ENCODE measurements around the gene ACACB. TPM values are rescaled to one million over a fixed set of nuclear protein-coding genes. Genes with fewer than 3 reads are reported as not detected.

The ACACB gene
- total RNA-seq, 1 experiment from 2014 or later, result 3.8 TPM

GRCh38 chr12:109214131-109214530, 97.7 kb downstream of the ACACB start:
- no peaks in the 10 kb centered on the region for H3K36me3 ChIP-seq (replicated peaks; ENCODE audit: control insufficient read depth, insufficient read depth, low read length)
- no peak for DNase-seq
- no peaks in the 10 kb centered on the region for H3K27me3 ChIP-seq (ENCODE audit: control insufficient read depth, insufficient read depth, low read length)
- H3K4me3 ChIP-seq (ENCODE audit: insufficient read depth, low read depth, low read length), result no peak overlapping the region

GRCh38 chr12:109218996-109219395, 102.6 kb downstream of the ACACB start:
- no peak for DNase-seq
- Histone ChIP-seq H3K36me3 (replicated peaks; ENCODE audit: control insufficient read depth, insufficient read depth, low read length) (no peaks in the 10 kb centered on the region; the same call in 1 of the 2 replicates), H3K27me3 (ENCODE audit: control insufficient read depth, insufficient read depth, low read length) (no peaks in the 10 kb centered on the region), H3K4me3 (ENCODE audit: insufficient read depth, low read depth, low read length) (no peak overlapping the region)

GRCh38 chr12:109219938-109220337, 103.6 kb downstream of the ACACB start:
- no peaks in the 10 kb centered on the region; the same call in none of the 2 replicates for H3K36me3 ChIP-seq (replicated peaks; ENCODE audit: control insufficient read depth, insufficient read depth, low read length)
- H3K27me3 ChIP-seq (ENCODE audit: control insufficient read depth, insufficient read depth, low read length), result no peaks in the 10 kb centered on the region
- no peak for DNase-seq
- H3K4me3 ChIP-seq (ENCODE audit: insufficient read depth, low read depth, low read length), result no peak overlapping the region

GRCh38 chr12:109221277-109221931, 105.0 kb downstream of the ACACB start:
- no peaks in the 10 kb centered on the region for H3K27me3 ChIP-seq (ENCODE audit: control insufficient read depth, insufficient read depth, low read length)
- no peaks in the 10 kb centered on the region; the same call in none of the 2 replicates for H3K36me3 ChIP-seq (replicated peaks; ENCODE audit: control insufficient read depth, insufficient read depth, low read length)
- H3K4me3 ChIP-seq (ENCODE audit: insufficient read depth, low read depth, low read length), result no peak overlapping the region
- no peak for DNase-seq

- no peak for DNase-seq
- H3K36me3 ChIP-seq (replicated peaks; ENCODE audit: control insufficient read depth, insufficient read depth, low read length), result no peaks in the 10 kb centered on the region; the same call in none of the 2 replicates
- no peaks in the 10 kb centered on the region for H3K27me3 ChIP-seq (ENCODE audit: control insufficient read depth, insufficient read depth, low read length)
- no peak overlapping the region for H3K4me3 ChIP-seq (ENCODE audit: insufficient read depth, low read depth, low read length)
These were observed 105.7 kb downstream of the ACACB start for GRCh38 chr12:109222062-109222461.

GRCh38 chr12:109222496-109222895, 106.1 kb downstream of the ACACB start:
- no peak for DNase-seq
- Histone ChIP-seq H3K27me3 (ENCODE audit: control insufficient read depth, insufficient read depth, low read length) (no peaks in the 10 kb centered on the region), H3K36me3 (replicated peaks; ENCODE audit: control insufficient read depth, insufficient read depth, low read length) (no peaks in the 10 kb centered on the region; the same call in none of the 2 replicates), H3K4me3 (ENCODE audit: insufficient read depth, low read depth, low read length) (no peak overlapping the region)

GRCh38 chr12:109223211-109223610, 106.8 kb downstream of the ACACB start:
- Histone ChIP-seq H3K27me3 (ENCODE audit: control insufficient read depth, insufficient read depth, low read length) (no peaks in the 10 kb centered on the region), H3K4me3 (ENCODE audit: insufficient read depth, low read depth, low read length) (no peak overlapping the region), H3K36me3 (replicated peaks; ENCODE audit: control insufficient read depth, insufficient read depth, low read length) (no peaks in the 10 kb centered on the region; the same call in none of the 2 replicates)
- no peak for DNase-seq

GRCh38 chr12:109223868-109224267, 107.5 kb downstream of the ACACB start:
- no peaks in the 10 kb centered on the region for H3K27me3 ChIP-seq (ENCODE audit: control insufficient read depth, insufficient read depth, low read length)
- H3K36me3 ChIP-seq (replicated peaks; ENCODE audit: control insufficient read depth, insufficient read depth, low read length), result no peaks in the 10 kb centered on the region; the same call in none of the 2 replicates
- H3K4me3 ChIP-seq (ENCODE audit: insufficient read depth, low read depth, low read length), result no peak overlapping the region
- no peak for DNase-seq

GRCh38 chr12:109228664-109229063, 112.3 kb downstream of the ACACB start:
- Histone ChIP-seq H3K4me3 (ENCODE audit: insufficient read depth, low read depth, low read length) (no peak overlapping the region), H3K27me3 (ENCODE audit: control insufficient read depth, insufficient read depth, low read length) (no peaks in the 10 kb centered on the region), H3K36me3 (replicated peaks; ENCODE audit: control insufficient read depth, insufficient read depth, low read length) (no peaks in the 10 kb centered on the region; the same call in 1 of the 2 replicates)
- no peak for DNase-seq

- H3K27me3 ChIP-seq (ENCODE audit: control insufficient read depth, insufficient read depth, low read length), result no peaks in the 10 kb centered on the region
- no peaks in the 10 kb centered on the region for H3K36me3 ChIP-seq (replicated peaks; ENCODE audit: control insufficient read depth, insufficient read depth, low read length)
- H3K4me3 ChIP-seq (ENCODE audit: insufficient read depth, low read depth, low read length), result no peak overlapping the region
- DNase-seq, result no peak
These were observed 113.8 kb downstream of the ACACB start for GRCh38 chr12:109230193-109230592.

- no peaks in the 10 kb centered on the region; the same call in 1 of the 2 replicates for H3K36me3 ChIP-seq (replicated peaks; ENCODE audit: control insufficient read depth, insufficient read depth, low read length)
- no peaks in the 10 kb centered on the region for H3K27me3 ChIP-seq (ENCODE audit: control insufficient read depth, insufficient read depth, low read length)
- no peak overlapping the region for H3K4me3 ChIP-seq (ENCODE audit: insufficient read depth, low read depth, low read length)
- no peak for DNase-seq
These were observed 116.3 kb downstream of the ACACB start for GRCh38 chr12:109232731-109233130.

GRCh38 chr12:109234012-109234411, 117.6 kb downstream of the ACACB start:
- DNase-seq, result no peak
- Histone ChIP-seq H3K36me3 (replicated peaks; ENCODE audit: control insufficient read depth, insufficient read depth, low read length) (no peaks in the 10 kb centered on the region; the same call in 1 of the 2 replicates), H3K4me3 (ENCODE audit: insufficient read depth, low read depth, low read length) (no peak overlapping the region), H3K27me3 (ENCODE audit: control insufficient read depth, insufficient read depth, low read length) (no peaks in the 10 kb centered on the region)

GRCh38 chr12:109236257-109236656, 119.9 kb downstream of the ACACB start:
- Histone ChIP-seq H3K4me3 (ENCODE audit: insufficient read depth, low read depth, low read length) (no peak overlapping the region), H3K36me3 (replicated peaks; ENCODE audit: control insufficient read depth, insufficient read depth, low read length) (no peaks in the 10 kb centered on the region; the same call in 1 of the 2 replicates), H3K27me3 (ENCODE audit: control insufficient read depth, insufficient read depth, low read length) (no peaks in the 10 kb centered on the region)
- no peak for DNase-seq

GRCh38 chr12:109239179-109239578, 122.8 kb downstream of the ACACB start:
- DNase-seq, result no peak
- Histone ChIP-seq H3K36me3 (replicated peaks; ENCODE audit: control insufficient read depth, insufficient read depth, low read length) (peaks cover 2% of the 10 kb centered on the region), H3K27me3 (ENCODE audit: control insufficient read depth, insufficient read depth, low read length) (no peaks in the 10 kb centered on the region), H3K4me3 (ENCODE audit: insufficient read depth, low read depth, low read length) (no peak overlapping the region)

- no peaks in the 10 kb centered on the region for H3K27me3 ChIP-seq (ENCODE audit: control insufficient read depth, insufficient read depth, low read length)
- no peak for DNase-seq
- peaks cover 2% of the 10 kb centered on the region for H3K36me3 ChIP-seq (replicated peaks; ENCODE audit: control insufficient read depth, insufficient read depth, low read length)
- H3K4me3 ChIP-seq (ENCODE audit: insufficient read depth, low read depth, low read length), result no peak overlapping the region
These were observed 123.3 kb downstream of the ACACB start for GRCh38 chr12:109239691-109240090.

Measured in H7 (cell line).